Ovary (tissue), 9 donors: Measurements from ENCODE around the gene LEF1. TPM values are rescaled to one million over a fixed set of nuclear protein-coding genes. Genes with fewer than 3 reads are reported as not detected.

Source experiments
- DNase-seq, 5 donors: peaks; one replicate each; pipeline ENCODE4 v3.0.0-alpha.2; 2019 to 2020
- H3K27ac ChIP-seq, 2 donors: fragments of 200-600 bp; one replicate each; pipeline versions ENCODE4 v1.5.1 to v1.8.0; 2019 to 2022
- H3K27me3 ChIP-seq: fragments of 200-600 bp; one replicate; pipeline ENCODE4 v1.8.0; 2022
- H3K36me3 ChIP-seq: fragments of 200-600 bp; sonication (generic); one replicate; pipeline ENCODE4 v1.5.1; 2019
- H3K4me1 ChIP-seq: one replicate; pipeline ENCODE4 v1.8.1; 2013; ENCODE audit warnings: mild to moderate bottlenecking, moderate library complexity; ENCODE audit not compliant: insufficient read depth
- H3K4me3 ChIP-seq: fragments of 200-600 bp; sonication (generic); one replicate; pipeline ENCODE4 v1.5.1; 2017
- H3K9me3 ChIP-seq, 2 donors: fragments of 200-600 bp in 1 of 2; sonication (generic) in 1 of 2; one replicate each; pipeline versions ENCODE4 v1.5.1 to v1.8.1; 2013 to 2019; ENCODE audit warnings: mild to moderate bottlenecking in 1 of 2, moderate library complexity in 1 of 2
- CTCF ChIP-seq, 3 donors: fragments of 450-650 bp in 2 of 3; fragments of 200-600 bp in 1 of 3; IDR thresholded peaks; one replicate each; pipeline versions ENCODE4 v1.5.1 to v1.8.0; 2016 to 2022; ENCODE audit warnings: antibody characterized with exemption in 3 of 3, mild to moderate bottlenecking in 1 of 3
- EP300 ChIP-seq: sonication (generic); formaldehyde crosslinking; IDR thresholded peaks from one replicate; pipeline ENCODE4 v1.6.1; 2017; ENCODE audit warnings: antibody characterized with exemption
- POLR2A ChIP-seq: fragments of 450-650 bp; IDR thresholded peaks from one replicate; pipeline ENCODE4 v1.6.1; 2017; ENCODE audit warnings: antibody characterized with exemption, mild to moderate bottlenecking, moderate library complexity
- WGBS, 3 donors: extraction: QIAGEN DNeasy Blood & Tissue Kit in 1 of 3; methylation state at CpG; one replicate each; pipeline versions ENCODE4 v1.1.5 to v1.1.7; 2013 to 2017; 5-methylcytosine and 5-hydroxymethylcytosine counted together
- intact Hi-C, 4 donors: fragments of 100-400 bp; cut with DNase I; formaldehyde crosslinking; loops; one replicate each; pipeline versions ENCODE4 v1.11.0 to v1.15.1; 2022 to 2023
- polyA plus RNA-seq, 2 donors: library from polyadenylated mRNA; stranded (reverse); fragments of 200-250 nt in 1 of 2; fragments of 350-450 nt in 1 of 2; fragmentation: Illumina TruSeq in 1 of 2; extraction: RNeasy Lipid Tissue Mini Kit (QIAGEN cat#74804) in 1 of 2; gene quantifications; one replicate each; pipeline ENCODE4 v1.2.3, GENCODE V29; 2013 to 2014
- total RNA-seq, 7 donors: library from RNA; depleted of rRNA in 2 of 7; stranded (reverse); fragments of >200 nt in 2 of 7; fragmentation: NEBNext Ultra II Directional in 3 of 7; extraction: Animal tissue kit (Norgen Biotek cat#: 25700) in 3 of 7; gene quantifications; one replicate each; pipeline versions ENCODE4 v1.1.0 to v1.2.4, GENCODE V29; 2016 to 2023
- donor health status: DM: no; HTN: no; CAD: no; lungs with moderate emphysema.
- donor health status: DM: no; HTN: no; CAD: no.
- donor health status: Bipolar disorder and iron deficiency.
- donor health status: DM: yes; HTN: yes; CAD: no.
- donor health status: DM: no; HTN: no; CAD: no.
- donor health status: DM: yes; HTN: yes; CAD: no.

The LEF1 gene
- total and polyA plus RNA-seq, 9 donors = 1.8 to 30.1 (median 6.0) TPM

GRCh38 chr4:108156391-108156790 lies 12.3 kb downstream of the LEF1 start:
- Histone ChIP-seq H3K4me3 (no peak overlapping the region), H3K27me3 (no peaks in the 10 kb centered on the region), H3K27ac (no peak overlapping the region), H3K36me3 (no peaks in the 10 kb centered on the region), H3K4me1 (no peaks in the 10 kb centered on the region), H3K9me3 (no peaks in the 10 kb centered on the region)
- WGBS, 3 donors = 74 to 82% (median 75%) methylated on average over 2 of the region's 2 CpGs
- TF ChIP-seq POLR2A = no peak
- TF ChIP-seq CTCF (IDR thresholded peaks at IDR 0.05) = no peak
- TF ChIP-seq EP300 = no peak
- intact Hi-C loops = no loop called here
- no peak for DNase-seq

GRCh38 chr4:108155373-108155772 lies 13.4 kb downstream of the LEF1 start:
- whole genome bisulfite sequencing, 3 donors = 80 to 83% (median 82%) methylated on average over 7 of the region's 7 CpGs
- intact Hi-C loops = no loop called here
- H3K9me3 ChIP-seq = no peaks in the 10 kb centered on the region

GRCh38 chr4:108152980-108153379 lies 15.8 kb downstream of the LEF1 start:
- WGBS, 3 donors = 72 to 84% (median 83%) methylated on average over 1 of the region's 1 CpG
- intact Hi-C loops = no loop called here
- no peak for DNase-seq
- Histone ChIP-seq H3K4me1 (no peaks in the 10 kb centered on the region), H3K4me3 (no peak overlapping the region), H3K27me3 (no peaks in the 10 kb centered on the region), H3K36me3 (no peaks in the 10 kb centered on the region), H3K27ac (no peak overlapping the region), H3K9me3 (no peaks in the 10 kb centered on the region)
- TF ChIP-seq EP300 = no peak

More at GRCh38 chr4:108155373-108155772, 13.4 kb downstream of the LEF1 start:
- no peaks in the 10 kb centered on the region for H3K36me3 ChIP-seq
- H3K27me3 ChIP-seq = no peaks in the 10 kb centered on the region
- no peak overlapping the region for H3K4me3 ChIP-seq
- H3K27ac ChIP-seq = no peak overlapping the region
- DNase-seq = no peak
- TF ChIP-seq EP300 = no peak
- TF ChIP-seq CTCF (IDR thresholded peaks at IDR 0.05) = no peak
- no peak for TF ChIP-seq POLR2A
- no peaks in the 10 kb centered on the region for H3K4me1 ChIP-seq

GRCh38 chr4:108149588-108150380 lies 18.9 kb downstream of the LEF1 start:
- intact Hi-C loops = no loop called here
- no peaks in the 10 kb centered on the region for H3K9me3 ChIP-seq
- H3K4me1 ChIP-seq = no peaks in the 10 kb centered on the region
- no peaks in the 10 kb centered on the region for H3K27me3 ChIP-seq
- no peak overlapping the region for H3K27ac ChIP-seq
- no peaks in the 10 kb centered on the region for H3K36me3 ChIP-seq
- 49 to 58% (median 49%) methylated on average over 3 of the region's 3 CpGs for WGBS, 3 donors
- no peak for DNase-seq
- TF ChIP-seq CTCF (IDR thresholded peaks at IDR 0.05) = no peak
- TF ChIP-seq POLR2A = no peak
- TF ChIP-seq EP300 = no peak
- H3K4me3 ChIP-seq = no peak overlapping the region

- intact Hi-C loops = no loop called here
- Histone ChIP-seq H3K27ac (no peak overlapping the region), H3K36me3 (no peaks in the 10 kb centered on the region), H3K4me1 (no peaks in the 10 kb centered on the region), H3K27me3 (no peaks in the 10 kb centered on the region), H3K9me3 (no peaks in the 10 kb centered on the region), H3K4me3 (no peak overlapping the region)
- TF ChIP-seq EP300 (no peak), CTCF (IDR thresholded peaks at IDR 0.05) (no peak), POLR2A (no peak)
- no peak for DNase-seq
- WGBS, 3 donors = 88 to 97% (median 95%) methylated on average over 1 of the region's 1 CpG
These were observed 20.4 kb downstream of the LEF1 start for GRCh38 chr4:108148316-108148715.
